GM19324 (cell line): Measurements from ENCODE around the gene NCR2.

Source experiments
- ATAC-seq: cut with Tn5 transposase; IDR thresholded peaks from one replicate; pipeline ENCODE4 v1.9.1; 2021; ENCODE audit warnings: mild to moderate bottlenecking, moderate library complexity; ENCODE audit not compliant: unreplicated experiment, low FRiP score

The NCR2 gene

DNA sequence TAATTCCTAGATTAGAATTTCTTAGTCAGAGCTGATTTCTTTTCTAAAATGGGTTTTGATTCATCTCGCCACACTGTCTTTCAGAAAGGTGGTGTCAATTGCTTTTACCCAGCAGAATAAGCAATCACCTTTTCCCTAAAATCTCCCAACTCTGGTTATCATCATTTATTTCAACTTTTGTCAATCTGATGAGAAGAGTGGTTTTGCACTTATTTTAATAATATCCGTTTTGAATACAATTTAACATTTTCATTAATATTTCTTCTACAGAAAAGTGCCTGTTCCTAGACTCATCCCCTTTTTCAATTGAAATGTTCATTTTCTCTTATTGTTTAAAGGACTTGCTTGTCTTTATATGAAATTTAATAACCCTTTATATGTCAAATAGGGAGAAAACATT is 8.2 kb upstream of the NCR2 start:
- ATAC-seq, result no peak

DNA sequence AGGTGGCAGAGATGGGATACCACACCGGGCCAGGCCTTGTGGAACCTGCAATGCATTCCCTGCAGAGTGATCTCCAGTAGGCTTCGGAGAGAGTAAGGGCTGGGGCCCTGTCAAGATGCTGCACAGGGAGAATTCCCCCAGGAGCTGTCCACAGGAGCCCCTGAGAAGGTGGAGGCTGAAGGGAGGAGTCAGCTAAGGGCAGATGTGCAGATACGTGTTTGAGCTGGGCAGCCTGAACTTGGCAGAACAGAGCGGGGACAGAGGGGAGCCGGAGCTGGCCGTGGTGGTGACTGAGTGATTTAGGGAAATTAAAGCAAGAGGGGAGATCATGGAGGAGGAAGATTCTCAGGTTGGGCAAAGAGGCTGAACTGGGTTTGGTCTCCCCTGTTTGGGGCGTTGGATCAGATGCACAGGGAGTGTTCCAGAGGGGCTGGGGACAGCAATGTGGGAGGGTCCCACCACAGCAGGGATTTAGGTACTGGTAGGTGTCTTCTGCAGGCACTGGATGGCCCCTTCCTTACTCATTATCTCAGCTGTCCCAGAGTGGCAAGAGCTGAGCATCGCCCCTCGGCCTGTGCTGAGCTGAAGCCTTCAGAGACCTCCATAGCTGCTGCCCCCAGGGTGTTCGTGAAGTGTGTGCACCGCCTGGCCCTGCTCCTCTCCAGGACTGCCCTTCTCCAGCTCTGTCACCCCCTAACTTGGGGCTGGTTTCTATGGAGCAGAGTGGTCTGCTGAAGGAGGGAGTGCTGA is 3.8 kb upstream of the NCR2 start:
- no peak for ATAC-seq

DNA sequence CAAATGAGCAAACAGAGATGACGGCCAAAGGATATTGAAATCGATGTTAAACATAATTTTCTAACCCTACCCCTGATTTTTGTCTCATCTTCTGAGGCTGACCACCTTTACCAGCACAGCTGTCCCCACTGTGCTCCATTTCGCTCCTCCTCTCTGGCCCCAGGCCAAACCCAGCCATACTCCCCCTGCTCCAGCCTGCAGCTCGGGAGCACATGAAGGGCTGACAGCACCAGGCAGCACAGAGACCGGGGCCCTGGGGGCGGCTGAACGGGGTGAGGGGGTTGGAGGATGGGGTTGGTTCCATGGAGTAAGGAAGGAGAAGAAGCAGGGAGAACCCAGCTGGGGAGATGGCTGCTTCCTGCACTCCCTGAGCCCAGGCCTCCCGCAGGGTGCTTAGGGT is 3.2 kb upstream of the NCR2 start:
- ATAC-seq, result no peak

DNA sequence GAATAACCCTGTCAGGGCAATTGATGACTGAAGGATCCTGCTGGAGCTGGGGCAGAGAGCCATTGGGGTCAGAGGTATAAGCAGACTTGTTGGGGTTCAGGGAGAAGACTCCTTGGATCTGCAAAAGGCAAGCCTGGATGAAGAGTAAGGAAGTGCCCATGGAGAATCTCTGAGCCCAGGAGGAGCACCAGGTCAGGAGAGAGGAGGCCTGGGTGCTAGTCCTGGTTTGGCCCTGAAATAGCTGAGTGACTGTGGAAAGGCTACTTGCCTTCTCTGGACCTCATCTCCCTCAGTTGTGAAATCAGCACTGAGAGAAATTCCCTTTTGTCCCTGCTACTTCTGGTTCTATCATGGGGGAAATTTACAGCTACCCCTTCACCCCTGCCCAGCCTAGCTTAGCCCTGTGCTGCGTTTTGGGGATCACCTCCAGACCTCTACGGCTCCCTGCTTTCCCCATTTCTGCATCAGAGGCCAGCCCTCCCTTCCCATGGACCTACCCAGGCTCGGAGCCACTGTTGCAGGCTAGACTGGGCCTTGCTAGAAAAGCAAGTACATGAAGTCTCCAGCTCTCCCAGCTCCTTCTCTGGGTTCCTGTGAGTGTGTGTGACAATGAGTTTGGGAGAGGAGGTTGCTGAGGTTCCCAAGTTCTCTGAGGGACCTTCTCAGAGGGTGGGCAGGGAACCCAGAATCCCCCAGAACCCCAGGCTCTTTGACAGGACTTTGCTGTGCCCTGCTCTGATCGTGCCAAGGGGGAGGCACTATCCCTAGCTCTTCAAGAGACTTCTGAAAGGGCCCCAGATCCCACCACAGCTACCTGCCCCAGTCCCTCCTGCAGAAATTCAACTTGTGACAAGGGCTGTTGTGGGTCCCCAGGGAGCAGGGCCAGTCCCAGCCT is 2.3 kb upstream of the NCR2 start:
- no peak for ATAC-seq

DNA sequence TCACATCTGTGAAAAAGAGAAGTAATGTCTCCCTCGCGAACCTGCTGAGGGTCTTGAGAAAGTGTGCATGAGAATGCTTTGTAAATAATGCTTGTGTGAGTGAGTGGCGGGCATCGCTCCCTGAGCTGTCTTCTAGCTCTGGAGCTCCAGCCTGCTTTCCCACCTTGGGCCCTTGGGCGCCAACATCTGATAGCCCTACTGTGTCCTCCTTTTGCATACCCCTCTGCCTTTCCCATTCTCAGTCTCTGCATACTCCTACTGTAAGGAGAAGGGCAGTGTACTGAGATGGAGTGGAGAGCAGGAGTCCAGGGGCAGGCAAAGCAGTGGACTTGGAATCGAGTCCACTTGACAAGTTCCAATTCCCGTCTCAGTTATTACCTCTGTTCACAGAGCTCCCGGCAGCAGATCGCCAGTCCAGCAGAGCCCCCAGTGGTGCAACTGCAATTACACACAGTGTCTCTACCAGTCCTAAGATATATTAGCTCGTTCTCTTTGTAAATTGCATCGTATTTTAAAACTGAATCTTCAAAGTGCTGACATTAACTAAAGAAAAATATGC is 847 bp upstream of the NCR2 start:
- ATAC-seq, result no peak

DNA sequence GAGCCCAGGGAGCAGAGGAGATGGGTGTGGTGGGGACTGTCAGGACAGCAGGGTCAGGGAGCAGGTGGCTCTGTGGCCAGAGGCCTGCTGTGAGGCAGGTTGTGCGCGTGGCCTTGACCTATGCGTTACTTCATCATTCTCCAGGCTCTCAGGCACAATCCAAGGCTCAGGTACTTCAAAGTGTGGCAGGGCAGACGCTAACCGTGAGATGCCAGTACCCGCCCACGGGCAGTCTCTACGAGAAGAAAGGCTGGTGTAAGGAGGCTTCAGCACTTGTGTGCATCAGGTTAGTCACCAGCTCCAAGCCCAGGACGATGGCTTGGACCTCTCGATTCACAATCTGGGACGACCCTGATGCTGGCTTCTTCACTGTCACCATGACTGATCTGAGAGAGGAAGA is 535 bp downstream of the NCR2 start:
- no peak for ATAC-seq

DNA sequence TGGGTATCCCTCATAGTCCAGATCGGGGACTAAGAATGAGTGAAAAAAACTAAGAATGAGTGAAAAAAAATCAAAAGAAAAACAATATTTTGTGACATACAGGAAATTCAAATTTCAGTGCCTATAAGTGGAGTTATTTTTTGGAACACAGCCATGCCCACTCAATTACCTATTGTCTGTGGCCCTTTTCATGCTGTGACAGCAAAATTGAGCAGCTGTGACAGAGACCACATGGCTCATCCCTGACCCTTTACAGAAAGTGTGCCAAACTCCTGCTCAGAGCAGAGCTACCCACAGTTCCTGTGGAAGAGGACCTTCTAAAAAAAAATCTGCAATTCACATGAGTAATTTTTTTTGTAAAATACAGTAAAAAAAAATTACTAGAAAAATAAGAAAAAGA is 1.4 kb downstream of the NCR2 start:
- no peak for ATAC-seq

DNA sequence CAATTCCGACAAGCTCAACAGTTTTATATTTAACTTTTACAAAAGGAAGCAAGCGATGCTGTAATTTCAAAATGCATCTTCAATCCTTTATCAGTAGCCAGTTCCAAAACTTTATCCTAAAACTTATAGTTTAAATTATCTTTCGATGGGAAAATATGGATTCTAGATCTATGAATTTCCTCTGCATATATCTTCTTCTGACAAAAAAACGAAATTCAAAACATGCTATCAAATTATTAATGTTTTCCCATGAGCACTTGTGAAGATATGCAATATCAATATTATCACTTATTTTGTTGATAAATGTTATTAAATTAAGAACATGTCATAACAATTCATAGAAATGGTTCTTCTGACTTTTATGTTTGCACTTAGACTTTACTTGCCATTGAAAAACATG is 2.3 kb downstream of the NCR2 start:
- no peak for ATAC-seq

DNA sequence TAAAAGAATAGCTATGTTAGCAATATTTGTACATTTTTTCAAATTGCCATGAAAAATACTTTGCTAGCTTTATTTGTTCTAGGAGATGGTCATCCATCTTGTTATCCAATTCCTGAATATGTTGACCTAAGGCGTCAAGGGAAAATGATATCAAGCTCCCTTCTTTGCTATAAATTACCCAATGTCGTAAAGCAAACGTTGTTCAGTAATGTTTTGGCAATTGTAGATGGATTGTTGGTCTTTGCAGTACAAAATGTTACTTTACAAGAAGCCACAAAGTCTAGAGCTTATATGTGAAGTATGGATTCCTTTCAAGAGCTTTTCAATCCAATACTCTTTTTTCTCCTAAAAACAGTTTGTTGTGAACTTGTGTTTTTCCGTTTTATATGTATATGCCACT is 3.3 kb downstream of the NCR2 start:
- ATAC-seq, result no peak

DNA sequence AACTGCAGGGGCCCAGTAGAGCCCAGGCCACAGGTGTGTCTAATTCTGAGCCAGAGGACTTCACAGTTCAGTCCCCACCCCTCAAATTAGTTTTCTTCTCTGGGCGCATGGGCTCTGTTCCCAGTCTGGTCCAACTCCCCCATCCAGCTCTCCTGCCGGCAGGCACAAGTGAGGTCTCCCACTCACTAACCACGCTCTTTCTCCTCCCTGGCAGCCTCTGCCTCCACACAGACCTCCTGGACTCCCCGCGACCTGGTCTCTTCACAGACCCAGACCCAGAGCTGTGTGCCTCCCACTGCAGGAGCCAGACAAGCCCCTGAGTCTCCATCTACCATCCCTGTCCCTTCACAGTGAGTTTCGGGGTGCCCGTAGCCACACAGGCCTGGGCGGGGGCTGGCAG is 6.2 kb downstream of the NCR2 start:
- no peak for ATAC-seq

DNA sequence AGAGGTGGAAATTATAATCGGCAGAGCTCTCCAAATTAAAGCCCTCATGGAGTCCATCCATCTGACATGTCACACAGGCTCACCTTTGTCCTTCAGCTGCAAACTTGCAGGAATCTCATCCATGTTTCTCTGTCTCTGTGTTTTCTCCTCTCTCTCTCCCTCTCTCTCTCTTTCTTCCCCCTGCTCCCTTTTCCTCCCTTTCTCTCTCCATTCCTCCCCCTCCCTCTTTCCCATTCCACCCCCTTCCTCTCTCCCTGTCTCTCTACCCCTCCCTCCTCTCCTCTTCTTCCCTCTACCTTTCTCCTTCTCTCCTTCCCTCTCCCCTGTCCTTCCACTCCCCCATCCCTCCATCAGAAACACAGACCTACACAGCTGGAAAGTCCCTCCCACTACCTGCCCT is 6.8 kb downstream of the NCR2 start:
- no peak for ATAC-seq

DNA sequence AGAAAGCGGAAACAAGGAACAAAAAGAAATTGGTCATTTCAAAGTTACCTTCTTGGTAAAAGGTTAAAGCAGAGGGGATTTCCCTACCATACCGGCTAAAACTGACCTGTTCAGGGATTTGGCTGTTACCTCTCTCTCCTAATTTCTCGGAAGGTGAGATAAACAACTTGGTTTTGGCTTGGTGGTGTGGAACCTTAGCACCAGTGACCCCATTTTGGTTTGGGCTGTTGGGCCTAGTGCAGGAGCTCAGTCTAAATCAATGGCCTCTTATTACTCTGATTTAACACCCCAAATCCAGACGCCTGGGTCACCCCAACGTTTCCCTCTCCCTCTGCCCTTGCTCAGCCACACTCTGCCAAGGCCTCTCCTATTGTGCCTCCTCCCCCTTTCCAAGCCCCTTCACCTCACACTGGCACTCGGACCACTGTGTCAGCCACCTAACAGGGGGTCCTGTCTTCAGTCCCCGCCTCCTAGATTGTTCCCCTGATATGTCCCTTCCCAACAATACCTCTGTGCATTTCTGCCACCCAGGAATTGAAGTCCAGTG is 8.3 kb downstream of the NCR2 start:
- no peak for ATAC-seq

DNA sequence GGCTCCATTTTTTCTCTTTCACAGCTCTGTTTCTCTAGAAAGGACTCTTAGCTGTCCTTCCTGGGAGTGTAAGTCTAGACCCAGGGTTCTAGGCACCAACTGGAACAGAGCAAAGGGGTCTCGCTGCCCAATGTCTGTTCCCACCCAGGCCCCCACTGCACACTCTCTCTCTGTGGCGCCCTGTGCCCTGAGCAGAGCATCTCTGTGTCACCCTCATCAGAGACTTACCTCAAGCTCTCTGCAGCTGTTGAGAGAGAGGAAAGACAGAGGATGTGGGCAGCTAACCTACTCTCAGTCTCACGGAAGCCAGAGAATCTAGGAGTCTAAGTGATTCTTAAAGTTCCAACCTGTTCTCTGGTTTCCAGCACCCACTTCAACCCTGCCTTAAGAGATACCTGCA is 9.5 kb downstream of the NCR2 start:
- no peak for ATAC-seq

DNA sequence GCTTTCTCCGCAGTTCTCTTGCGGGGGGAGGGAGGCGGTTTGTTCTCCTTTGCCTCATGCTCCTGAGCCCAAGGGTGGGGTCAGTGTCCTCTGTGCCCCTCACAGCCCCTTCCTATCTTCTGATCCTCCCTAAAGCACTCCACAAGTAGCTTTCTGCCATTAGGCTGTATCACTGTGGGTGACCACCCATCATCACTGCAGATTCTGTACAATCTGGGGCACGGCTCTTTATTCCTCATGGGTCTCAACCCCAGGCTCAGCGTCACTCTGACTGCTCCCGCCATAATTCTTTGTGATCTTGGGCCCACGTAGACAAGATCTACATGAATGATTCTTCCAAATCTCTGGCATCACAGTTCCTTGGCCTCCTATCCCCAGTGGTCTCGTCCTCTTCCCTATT is 10.5 kb downstream of the NCR2 start:
- no peak for ATAC-seq

DNA sequence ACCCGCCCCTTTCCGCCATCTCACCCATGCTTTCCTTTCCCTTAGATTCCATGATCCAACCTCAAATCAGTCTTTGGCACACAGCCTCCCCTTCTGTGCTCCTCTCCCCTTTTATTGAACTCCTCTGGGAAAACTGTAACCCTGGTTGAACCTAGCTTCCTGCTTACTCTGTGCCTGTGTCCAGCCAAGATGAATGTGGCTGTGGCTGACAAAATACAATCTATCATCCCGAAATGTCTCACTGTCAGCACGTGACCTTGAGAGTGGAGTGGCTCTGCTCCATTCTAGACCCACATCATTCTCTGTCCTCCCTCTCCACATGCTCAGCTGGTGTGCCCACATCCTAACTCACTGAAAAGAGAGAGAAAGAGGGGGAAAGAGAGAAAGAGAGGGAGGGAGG is 11.0 kb downstream of the NCR2 start:
- ATAC-seq, result no peak

DNA sequence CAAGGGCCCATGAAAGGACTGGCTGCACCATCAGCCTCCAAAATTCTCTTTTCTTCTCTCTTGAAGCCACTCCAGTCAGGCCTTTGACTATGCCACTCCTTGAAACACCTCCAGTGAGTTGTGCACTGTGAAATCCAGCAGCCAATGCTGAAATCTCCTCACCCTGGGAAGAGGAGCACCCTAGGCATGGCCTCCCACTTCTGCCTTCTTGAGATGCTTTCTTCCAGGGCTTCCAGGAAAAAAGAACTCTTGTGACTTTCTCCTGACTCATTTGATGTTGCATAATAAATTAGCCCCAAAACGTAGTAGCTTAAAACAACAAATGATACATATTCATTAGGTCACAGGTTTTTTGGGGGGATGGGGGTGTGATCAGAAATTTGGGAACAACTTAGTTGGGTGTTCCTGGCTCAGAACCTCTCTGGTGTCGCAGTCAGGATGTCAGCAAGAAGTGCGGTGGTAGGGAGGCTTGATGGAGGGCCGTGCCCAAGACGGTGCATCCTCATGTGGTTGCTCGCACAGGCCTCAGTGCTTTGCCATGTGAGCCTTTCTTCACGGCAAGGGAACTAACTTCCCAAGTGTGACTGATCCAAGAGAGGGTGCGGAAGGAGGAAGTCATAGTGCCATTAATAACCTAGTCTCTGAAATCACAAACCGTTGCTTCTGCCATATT is 12.1 kb downstream of the NCR2 start:
- ATAC-seq, result no peak

DNA sequence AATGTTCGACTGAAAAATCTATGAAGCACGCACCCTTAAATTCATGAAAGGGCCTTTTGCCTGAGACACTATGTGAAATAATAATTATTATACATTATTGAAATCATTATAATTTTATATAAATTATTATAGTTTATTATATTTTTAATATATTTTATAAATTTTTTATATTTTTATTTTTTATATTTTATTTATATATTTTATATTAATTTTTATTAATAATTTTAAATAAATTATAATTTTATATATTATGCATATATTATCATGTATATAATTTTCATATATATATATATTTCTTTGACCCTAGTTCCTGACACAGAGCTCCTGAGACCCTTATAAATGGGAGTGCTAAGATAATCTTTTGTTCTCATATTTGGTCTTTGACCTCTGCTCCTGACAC is 13.5 kb downstream of the NCR2 start:
- no peak for ATAC-seq

DNA sequence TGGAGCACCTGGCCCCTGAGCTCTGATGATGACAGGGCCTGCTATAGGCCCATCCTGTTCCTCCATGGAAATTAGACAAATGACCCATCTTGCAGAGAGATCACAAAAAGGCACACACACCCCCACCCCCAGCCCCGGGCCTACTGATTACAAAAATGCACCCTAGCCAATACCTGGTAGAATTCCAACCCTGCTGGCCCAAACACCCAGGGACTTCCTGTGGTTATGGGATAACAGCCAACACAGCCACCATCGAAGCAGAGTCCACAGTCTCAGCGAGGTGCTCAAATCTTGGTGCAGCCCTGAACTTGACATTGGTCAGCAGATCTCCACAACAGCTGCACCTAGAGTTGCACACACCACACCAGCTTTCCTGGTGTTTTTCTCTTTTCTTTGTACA is 17.0 kb downstream of the NCR2 start:
- ATAC-seq, result no peak

DNA sequence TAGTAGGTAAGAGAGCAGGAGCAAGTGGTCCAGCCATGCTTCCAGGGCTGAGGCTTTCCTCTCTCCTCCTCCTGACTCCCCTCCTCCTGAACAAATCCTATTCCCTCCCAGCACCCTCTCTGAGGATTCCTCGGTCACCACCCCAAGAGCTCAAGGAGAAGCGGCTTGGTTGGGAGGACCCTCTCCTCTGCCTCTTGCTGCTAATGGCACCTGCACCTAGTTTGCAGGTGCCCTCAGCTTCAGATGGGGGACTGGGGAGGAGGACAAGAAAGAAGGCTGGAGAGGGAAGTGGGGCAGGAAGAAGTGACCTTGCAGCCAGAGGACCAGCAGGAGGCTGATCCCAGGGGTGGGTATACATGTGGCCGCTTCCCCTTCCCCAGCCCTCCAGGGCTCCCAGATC is 17.5 kb downstream of the NCR2 start:
- no peak for ATAC-seq

DNA sequence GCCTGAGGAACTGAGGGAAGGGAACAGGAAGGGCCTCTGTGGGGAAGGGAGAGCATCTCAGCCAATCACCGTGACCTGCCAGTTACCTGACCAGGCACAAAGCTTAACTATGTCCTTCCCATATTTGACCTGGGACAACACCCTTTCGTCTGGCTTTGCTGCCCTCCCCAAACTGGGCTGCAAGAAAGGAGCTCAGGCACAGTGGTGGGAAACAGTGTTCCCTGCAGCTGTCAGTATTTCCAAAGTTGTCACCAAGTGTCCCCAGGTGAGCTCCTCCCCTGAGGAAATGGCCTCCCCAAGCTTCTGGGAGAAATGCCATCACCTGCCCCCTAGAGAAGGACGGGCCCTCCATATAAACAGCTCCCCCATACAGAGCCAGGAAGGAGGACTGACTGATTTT is 17.9 kb downstream of the NCR2 start:
- no peak for ATAC-seq

DNA sequence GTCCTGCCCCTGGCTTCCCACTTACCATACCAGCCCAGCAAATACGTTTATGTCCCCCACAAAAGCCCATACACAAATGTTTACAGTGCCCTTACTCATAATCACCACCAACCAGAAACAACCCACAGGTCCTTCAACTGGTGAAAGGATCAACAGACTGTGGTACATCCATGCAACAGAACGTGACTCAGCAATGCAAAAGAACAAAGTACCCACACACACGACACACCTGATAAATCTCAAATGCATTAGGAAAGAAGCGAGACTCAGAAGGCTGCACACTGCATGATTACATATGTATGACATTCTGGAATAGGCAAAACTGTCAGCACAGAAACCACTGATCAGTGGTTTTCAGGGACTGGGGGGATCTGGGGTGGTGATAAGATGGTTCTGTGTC is 20.5 kb downstream of the NCR2 start:
- ATAC-seq, result no peak
